ENCODE measurements around the gene PPP4R4. TPM values are rescaled to one million over a fixed set of nuclear protein-coding genes. Genes with fewer than 3 reads are reported as not detected.

The PPP4R4 gene
- total and polyA plus RNA-seq, 2 experiments from 2014 or later = 3.0 to 11.1 TPM

DNA sequence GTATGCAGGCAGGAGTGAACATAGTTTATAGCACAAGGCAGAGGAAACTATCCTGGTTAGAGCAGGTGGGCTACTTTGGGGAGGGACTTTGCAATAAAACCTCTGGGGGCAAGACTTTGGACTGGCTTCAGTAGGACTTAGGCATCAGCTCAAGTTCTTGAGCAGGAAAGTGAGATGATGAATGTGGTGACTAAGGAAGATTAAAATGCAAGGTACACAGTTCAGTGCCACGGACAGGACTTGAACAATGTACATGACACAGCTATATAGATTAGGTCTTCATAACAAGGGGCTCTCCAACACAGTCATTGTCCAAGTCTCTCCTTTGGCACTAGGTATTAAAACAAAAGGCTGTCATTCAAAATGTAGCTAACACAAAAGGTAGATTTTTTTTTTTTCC lies 21.4 kb upstream of the PPP4R4 start:
- DNase-seq (ENCODE audit: low spot score) (no peak), ATAC-seq (no peak)
- H3K27me3 ChIP-seq (ENCODE audit: insufficient read depth) = no peaks in the 10 kb centered on the region
- no peaks in the 10 kb centered on the region for H3K4me1 ChIP-seq (ENCODE audit: insufficient read depth)
- H3K36me3 ChIP-seq (ENCODE audit: insufficient read depth) = peaks cover 4% of the 10 kb centered on the region; the same call in 1 of the 2 replicates
- H3K9me2 ChIP-seq (ENCODE audit: insufficient read depth) = peaks cover 3% of the 10 kb centered on the region; the same call in 1 of the 2 replicates
- no peaks in the 10 kb centered on the region for H3K79me2 ChIP-seq (replicated peaks; ENCODE audit: insufficient read depth)
- TF ChIP-seq CREB1 (CRISPR knock-in tag; IDR thresholded peaks at IDR 0.05; ENCODE audit: low read depth) (no peak), NANOG (IDR thresholded peaks at IDR 0.05; ENCODE audit: borderline replicate concordance) (no peak), ZNF114 (CRISPR knock-in tag; IDR thresholded peaks at IDR 0.05) (no peak), STAT1 (IDR thresholded peaks at IDR 0.05; ENCODE audit: unreplicated experiment) (no peak)
- TF ChIP-seq, protein P1, sequence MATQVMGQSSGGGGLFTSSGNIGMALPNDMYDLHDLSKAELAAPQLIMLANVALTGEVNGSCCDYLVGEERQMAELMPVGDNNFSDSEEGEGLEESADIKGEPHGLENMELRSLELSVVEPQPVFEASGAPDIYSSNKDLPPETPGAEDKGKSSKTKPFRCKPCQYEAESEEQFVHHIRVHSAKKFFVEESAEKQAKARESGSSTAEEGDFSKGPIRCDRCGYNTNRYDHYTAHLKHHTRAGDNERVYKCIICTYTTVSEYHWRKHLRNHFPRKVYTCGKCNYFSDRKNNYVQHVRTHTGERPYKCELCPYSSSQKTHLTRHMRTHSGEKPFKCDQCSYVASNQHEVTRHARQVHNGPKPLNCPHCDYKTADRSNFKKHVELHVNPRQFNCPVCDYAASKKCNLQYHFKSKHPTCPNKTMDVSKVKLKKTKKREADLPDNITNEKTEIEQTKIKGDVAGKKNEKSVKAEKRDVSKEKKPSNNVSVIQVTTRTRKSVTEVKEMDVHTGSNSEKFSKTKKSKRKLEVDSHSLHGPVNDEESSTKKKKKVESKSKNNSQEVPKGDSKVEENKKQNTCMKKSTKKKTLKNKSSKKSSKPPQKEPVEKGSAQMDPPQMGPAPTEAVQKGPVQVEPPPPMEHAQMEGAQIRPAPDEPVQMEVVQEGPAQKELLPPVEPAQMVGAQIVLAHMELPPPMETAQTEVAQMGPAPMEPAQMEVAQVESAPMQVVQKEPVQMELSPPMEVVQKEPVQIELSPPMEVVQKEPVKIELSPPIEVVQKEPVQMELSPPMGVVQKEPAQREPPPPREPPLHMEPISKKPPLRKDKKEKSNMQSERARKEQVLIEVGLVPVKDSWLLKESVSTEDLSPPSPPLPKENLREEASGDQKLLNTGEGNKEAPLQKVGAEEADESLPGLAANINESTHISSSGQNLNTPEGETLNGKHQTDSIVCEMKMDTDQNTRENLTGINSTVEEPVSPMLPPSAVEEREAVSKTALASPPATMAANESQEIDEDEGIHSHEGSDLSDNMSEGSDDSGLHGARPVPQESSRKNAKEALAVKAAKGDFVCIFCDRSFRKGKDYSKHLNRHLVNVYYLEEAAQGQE (IDR thresholded peaks at IDR 0.05; ENCODE audit: unreplicated experiment) = no peak
- TF ChIP-seq, protein P2, sequence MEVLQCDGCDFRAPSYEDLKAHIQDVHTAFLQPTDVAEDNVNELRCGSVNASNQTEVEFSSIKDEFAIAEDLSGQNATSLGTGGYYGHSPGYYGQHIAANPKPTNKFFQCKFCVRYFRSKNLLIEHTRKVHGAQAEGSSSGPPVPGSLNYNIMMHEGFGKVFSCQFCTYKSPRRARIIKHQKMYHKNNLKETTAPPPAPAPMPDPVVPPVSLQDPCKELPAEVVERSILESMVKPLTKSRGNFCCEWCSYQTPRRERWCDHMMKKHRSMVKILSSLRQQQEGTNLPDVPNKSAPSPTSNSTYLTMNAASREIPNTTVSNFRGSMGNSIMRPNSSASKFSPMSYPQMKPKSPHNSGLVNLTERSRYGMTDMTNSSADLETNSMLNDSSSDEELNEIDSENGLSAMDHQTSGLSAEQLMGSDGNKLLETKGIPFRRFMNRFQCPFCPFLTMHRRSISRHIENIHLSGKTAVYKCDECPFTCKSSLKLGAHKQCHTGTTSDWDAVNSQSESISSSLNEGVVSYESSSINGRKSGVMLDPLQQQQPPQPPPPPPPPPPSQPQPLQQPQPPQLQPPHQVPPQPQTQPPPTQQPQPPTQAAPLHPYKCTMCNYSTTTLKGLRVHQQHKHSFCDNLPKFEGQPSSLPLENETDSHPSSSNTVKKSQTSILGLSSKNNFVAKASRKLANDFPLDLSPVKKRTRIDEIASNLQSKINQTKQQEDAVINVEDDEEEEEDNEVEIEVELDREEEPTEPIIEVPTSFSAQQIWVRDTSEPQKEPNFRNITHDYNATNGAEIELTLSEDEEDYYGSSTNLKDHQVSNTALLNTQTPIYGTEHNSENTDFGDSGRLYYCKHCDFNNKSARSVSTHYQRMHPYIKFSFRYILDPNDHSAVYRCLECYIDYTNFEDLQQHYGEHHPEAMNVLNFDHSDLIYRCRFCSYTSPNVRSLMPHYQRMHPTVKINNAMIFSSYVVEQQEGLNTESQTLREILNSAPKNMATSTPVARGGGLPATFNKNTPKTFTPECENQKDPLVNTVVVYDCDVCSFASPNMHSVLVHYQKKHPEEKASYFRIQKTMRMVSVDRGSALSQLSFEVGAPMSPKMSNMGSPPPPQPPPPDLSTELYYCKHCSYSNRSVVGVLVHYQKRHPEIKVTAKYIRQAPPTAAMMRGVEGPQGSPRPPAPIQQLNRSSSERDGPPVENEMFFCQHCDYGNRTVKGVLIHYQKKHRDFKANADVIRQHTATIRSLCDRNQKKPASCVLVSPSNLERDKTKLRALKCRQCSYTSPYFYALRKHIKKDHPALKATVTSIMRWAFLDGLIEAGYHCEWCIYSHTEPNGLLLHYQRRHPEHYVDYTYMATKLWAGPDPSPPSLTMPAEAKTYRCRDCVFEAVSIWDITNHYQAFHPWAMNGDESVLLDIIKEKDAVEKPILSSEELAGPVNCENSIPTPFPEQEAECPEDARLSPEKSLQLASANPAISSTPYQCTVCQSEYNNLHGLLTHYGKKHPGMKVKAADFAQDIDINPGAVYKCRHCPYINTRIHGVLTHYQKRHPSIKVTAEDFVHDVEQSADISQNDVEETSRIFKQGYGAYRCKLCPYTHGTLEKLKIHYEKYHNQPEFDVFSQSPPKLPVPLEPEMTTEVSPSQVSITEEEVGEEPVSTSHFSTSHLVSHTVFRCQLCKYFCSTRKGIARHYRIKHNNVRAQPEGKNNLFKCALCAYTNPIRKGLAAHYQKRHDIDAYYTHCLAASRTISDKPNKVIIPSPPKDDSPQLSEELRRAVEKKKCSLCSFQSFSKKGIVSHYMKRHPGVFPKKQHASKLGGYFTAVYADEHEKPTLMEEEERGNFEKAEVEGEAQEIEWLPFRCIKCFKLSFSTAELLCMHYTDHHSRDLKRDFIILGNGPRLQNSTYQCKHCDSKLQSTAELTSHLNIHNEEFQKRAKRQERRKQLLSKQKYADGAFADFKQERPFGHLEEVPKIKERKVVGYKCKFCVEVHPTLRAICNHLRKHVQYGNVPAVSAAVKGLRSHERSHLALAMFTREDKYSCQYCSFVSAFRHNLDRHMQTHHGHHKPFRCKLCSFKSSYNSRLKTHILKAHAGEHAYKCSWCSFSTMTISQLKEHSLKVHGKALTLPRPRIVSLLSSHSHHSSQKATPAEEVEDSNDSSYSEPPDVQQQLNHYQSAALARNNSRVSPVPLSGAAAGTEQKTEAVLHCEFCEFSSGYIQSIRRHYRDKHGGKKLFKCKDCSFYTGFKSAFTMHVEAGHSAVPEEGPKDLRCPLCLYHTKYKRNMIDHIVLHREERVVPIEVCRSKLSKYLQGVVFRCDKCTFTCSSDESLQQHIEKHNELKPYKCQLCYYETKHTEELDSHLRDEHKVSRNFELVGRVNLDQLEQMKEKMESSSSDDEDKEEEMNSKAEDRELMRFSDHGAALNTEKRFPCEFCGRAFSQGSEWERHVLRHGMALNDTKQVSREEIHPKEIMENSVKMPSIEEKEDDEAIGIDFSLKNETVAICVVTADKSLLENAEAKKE (CRISPR knock-in tag; IDR thresholded peaks at IDR 0.05) = no peak
- TF ChIP-seq, protein P3, sequence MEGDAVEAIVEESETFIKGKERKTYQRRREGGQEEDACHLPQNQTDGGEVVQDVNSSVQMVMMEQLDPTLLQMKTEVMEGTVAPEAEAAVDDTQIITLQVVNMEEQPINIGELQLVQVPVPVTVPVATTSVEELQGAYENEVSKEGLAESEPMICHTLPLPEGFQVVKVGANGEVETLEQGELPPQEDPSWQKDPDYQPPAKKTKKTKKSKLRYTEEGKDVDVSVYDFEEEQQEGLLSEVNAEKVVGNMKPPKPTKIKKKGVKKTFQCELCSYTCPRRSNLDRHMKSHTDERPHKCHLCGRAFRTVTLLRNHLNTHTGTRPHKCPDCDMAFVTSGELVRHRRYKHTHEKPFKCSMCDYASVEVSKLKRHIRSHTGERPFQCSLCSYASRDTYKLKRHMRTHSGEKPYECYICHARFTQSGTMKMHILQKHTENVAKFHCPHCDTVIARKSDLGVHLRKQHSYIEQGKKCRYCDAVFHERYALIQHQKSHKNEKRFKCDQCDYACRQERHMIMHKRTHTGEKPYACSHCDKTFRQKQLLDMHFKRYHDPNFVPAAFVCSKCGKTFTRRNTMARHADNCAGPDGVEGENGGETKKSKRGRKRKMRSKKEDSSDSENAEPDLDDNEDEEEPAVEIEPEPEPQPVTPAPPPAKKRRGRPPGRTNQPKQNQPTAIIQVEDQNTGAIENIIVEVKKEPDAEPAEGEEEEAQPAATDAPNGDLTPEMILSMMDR (conservative IDR thresholded peaks at IDR 0.05; ENCODE audit: low read depth in 2 of 2) = no peak
- Mint-ChIP-seq H3K27ac (no peak overlapping the region), H3K4me3 (no peak overlapping the region), H3K27me3 (ENCODE audit: insufficient read depth, low read depth, poor library complexity) (no peaks in the 10 kb centered on the region), H3K9me3 (peaks cover 21% of the 10 kb centered on the region), H3K4me1 (no peaks in the 10 kb centered on the region), H3K36me3 (ENCODE audit: low read depth) (peaks cover 5% of the 10 kb centered on the region; the same call in 2 of the 3 replicates)
- H2AFZ ChIP-seq = no peak overlapping the region
- H3F3A ChIP-seq (replicated peaks; ENCODE audit: low read depth) = no peaks in the 10 kb centered on the region
- no peak overlapping the region for H3K4me3 ChIP-seq
- no peak overlapping the region for H3K27ac ChIP-seq (ENCODE audit: low read depth)
- no peaks in the 10 kb centered on the region for H4K20me1 ChIP-seq (replicated peaks; ENCODE audit: insufficient read depth)
- H3K4me2 ChIP-seq = no peak overlapping the region

Data from GM23338 (cell line).